Neural cell (in vitro differentiated cells): ENCODE measurements around the gene PARVB. TPM values are rescaled to one million over a fixed set of nuclear protein-coding genes. Genes with fewer than 3 reads are reported as not detected.

Experiments used
- H2AFZ ChIP-seq: fragments of 200-600, 300-800 bp; sonication (generic), shearing (Covaris generic); 2 replicates; pipeline ENCODE4 v1.6.0; 2014; ENCODE audit warnings: low read depth, mild to moderate bottlenecking, antibody characterized with exemption, low read length, moderate library complexity
- H3F3A ChIP-seq: fragments of 200-600 bp; shearing (Covaris generic); 2 replicates; pipeline ENCODE4 v1.6.1; 2016; ENCODE audit warnings: mild to moderate bottlenecking, moderate library complexity, mixed read lengths, antibody characterized with exemption, low read length; ENCODE audit not compliant: insufficient read depth, poor library complexity, severe bottlenecking
- H3K27ac ChIP-seq: fragments of 200-600, 300-800 bp; sonication (generic), shearing (Covaris generic); 2 replicates; pipeline ENCODE4 v1.5.1; 2014; ENCODE audit warnings: mild to moderate bottlenecking, low read length, moderate library complexity
- H3K27me3 ChIP-seq: fragments of 300-800, 200-600 bp; sonication (generic), shearing (Covaris generic); 2 replicates; pipeline ENCODE4 v1.6.0; 2014; ENCODE audit warnings: mild to moderate bottlenecking, low read depth, low read length, moderate library complexity; ENCODE audit not compliant: insufficient read depth
- H3K36me3 ChIP-seq: fragments of 300-800, 200-600 bp; sonication (generic), shearing (Covaris generic); 2 replicates; pipeline ENCODE4 v1.5.1; 2014; ENCODE audit warnings: mild to moderate bottlenecking, antibody characterized with exemption, low read length, moderate library complexity; ENCODE audit not compliant: insufficient read depth
- H3K4me2 ChIP-seq: fragments of 300-800, 200-600 bp; sonication (generic), shearing (Covaris generic); 2 replicates; pipeline ENCODE4 v1.6.0; 2014; ENCODE audit warnings: mild to moderate bottlenecking, low read length
- H3K4me3 ChIP-seq: fragments of 300-800, 200-600 bp; sonication (generic), shearing (Covaris generic); 2 replicates; pipeline ENCODE4 v1.5.1; 2014; ENCODE audit warnings: mild to moderate bottlenecking, low read length, moderate library complexity
- H3K79me2 ChIP-seq: fragments of 200-600 bp; shearing (Covaris generic); replicated peaks from 2 replicates; pipeline ENCODE4 v1.6.0; 2014; ENCODE audit warnings: mild to moderate bottlenecking, low read length, moderate library complexity; ENCODE audit not compliant: insufficient read depth
- H3K9ac ChIP-seq: fragments of 300-800, 200-600 bp; sonication (generic), shearing (Covaris generic); 2 replicates; pipeline ENCODE4 v1.6.1; 2016; ENCODE audit warnings: mild to moderate bottlenecking, low read length, mixed read lengths
- H3K9me2 ChIP-seq: fragments of 200-600 bp; shearing (Covaris generic); 2 replicates; pipeline ENCODE4 v1.6.1; 2016; ENCODE audit warnings: mild to moderate bottlenecking, low read length, mixed read lengths; ENCODE audit not compliant: insufficient read depth
- H3K9me3 ChIP-seq: fragments of 200-600, 300-800 bp; sonication (generic), shearing (Covaris generic); 2 replicates; pipeline ENCODE4 v1.6.1; 2016; ENCODE audit warnings: mild to moderate bottlenecking, mixed run types, low read length, moderate library complexity, mixed read lengths
- H4K20me1 ChIP-seq: fragments of 200-600 bp; shearing (Covaris generic); 2 replicates; pipeline ENCODE4 v1.6.1; 2016; ENCODE audit warnings: mild to moderate bottlenecking, mixed run types; ENCODE audit not compliant: insufficient read depth
- EP300 ChIP-seq: fragments of 450-650 bp; conservative IDR thresholded peaks from 2 replicates; pipeline ENCODE4 v1.6.1; 2014; ENCODE audit warnings: antibody characterized with exemption, mild to moderate bottlenecking, moderate library complexity; ENCODE audit not compliant: poor library complexity, severe bottlenecking
- EZH2 ChIP-seq: fragments of 200-600, 300-800 bp; shearing (Covaris generic), sonication (generic); IDR thresholded peaks from 2 replicates; pipeline ENCODE4 v1.6.1; 2014; ENCODE audit warnings: antibody characterized with exemption, low read length, borderline replicate concordance, mild to moderate bottlenecking; ENCODE audit not compliant: insufficient read depth, poor library complexity, severe bottlenecking
- MXI1 ChIP-seq: fragments of 450-650 bp; conservative IDR thresholded peaks from 2 replicates; pipeline ENCODE4 v1.6.1; 2014; ENCODE audit warnings: antibody characterized with exemption, mild to moderate bottlenecking; ENCODE audit not compliant: poor library complexity, severe bottlenecking
- POLR2AphosphoS5 ChIP-seq: IDR thresholded peaks from 2 replicates; pipeline ENCODE4 v1.6.1; 2012
- RAD21 ChIP-seq: fragments of 450-650 bp; conservative IDR thresholded peaks from 2 replicates; pipeline ENCODE4 v1.6.1; 2014; ENCODE audit warnings: antibody characterized with exemption, mild to moderate bottlenecking, moderate library complexity
- SMC3 ChIP-seq: fragments of 450-650 bp; conservative IDR thresholded peaks from 2 replicates; pipeline ENCODE4 v1.6.1; 2014; ENCODE audit warnings: antibody characterized with exemption, mild to moderate bottlenecking, moderate library complexity; ENCODE audit not compliant: poor library complexity
- TAF1 ChIP-seq: IDR thresholded peaks from 2 replicates; pipeline ENCODE4 v1.6.1; 2012; ENCODE audit warnings: low read depth
- polyA plus RNA-seq: library from polyadenylated mRNA; depleted of rRNA; stranded (reverse); fragments of >200 nt; gene quantifications from 2 replicates; pipeline ENCODE4 v1.2.3, GENCODE V29; 2014
- TF ChIP-seq, protein P1 (sequence below): fragments of 450-650 bp; IDR thresholded peaks from 2 replicates; pipeline ENCODE4 v1.5.1; 2014; ENCODE audit warnings: antibody characterized with exemption, mild to moderate bottlenecking, moderate library complexity; ENCODE audit not compliant: poor library complexity, severe bottlenecking
- TF ChIP-seq, protein P2 (sequence below): IDR thresholded peaks from 2 replicates; pipeline ENCODE4 v1.6.1; 2012; ENCODE audit warnings: borderline replicate concordance

The PARVB gene
- polyA plus RNA-seq, 1 donor from 2014 or later, result 1.2 TPM

DNA sequence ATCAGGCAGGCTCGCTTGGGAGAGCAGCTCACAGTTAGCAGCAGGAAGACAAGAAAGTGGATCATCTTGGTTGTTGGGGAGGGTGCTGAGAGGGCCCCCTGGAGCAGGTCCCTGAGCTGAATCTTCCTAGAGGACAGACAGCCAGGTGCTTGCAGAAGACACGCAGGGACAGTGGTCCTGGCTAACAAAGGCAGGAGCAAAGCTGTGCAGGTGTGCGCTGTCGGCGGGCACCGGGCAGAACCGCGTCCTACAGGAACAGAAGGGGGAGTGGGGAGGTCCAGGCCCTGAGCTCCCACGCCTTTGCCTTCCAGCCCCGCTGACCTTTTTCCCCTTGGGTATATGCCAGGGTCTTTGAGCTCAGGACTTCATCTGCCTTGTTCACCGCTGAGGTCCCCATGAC is 30.1 kb upstream of the PARVB start:
- H3K36me3 ChIP-seq, result peaks cover 8% of the 10 kb centered on the region
- H3K79me2 ChIP-seq, result no peaks in the 10 kb centered on the region
- no peak overlapping the region for H2AFZ ChIP-seq
- no peak overlapping the region for H3K27ac ChIP-seq
- H4K20me1 ChIP-seq, result no peaks in the 10 kb centered on the region
- no peaks in the 10 kb centered on the region for H3K27me3 ChIP-seq
- TF ChIP-seq EP300 (no peak), MXI1 (no peak), SMC3 (no peak)
- H3K9me2 ChIP-seq, result no peaks in the 10 kb centered on the region
- no peaks in the 10 kb centered on the region for H3F3A ChIP-seq
- H3K4me2 ChIP-seq, result no peak overlapping the region
- H3K4me3 ChIP-seq, result no peak overlapping the region
- H3K9ac ChIP-seq, result peak overlapping the region; percentile 6
- H3K9me3 ChIP-seq, result no peaks in the 10 kb centered on the region

DNA sequence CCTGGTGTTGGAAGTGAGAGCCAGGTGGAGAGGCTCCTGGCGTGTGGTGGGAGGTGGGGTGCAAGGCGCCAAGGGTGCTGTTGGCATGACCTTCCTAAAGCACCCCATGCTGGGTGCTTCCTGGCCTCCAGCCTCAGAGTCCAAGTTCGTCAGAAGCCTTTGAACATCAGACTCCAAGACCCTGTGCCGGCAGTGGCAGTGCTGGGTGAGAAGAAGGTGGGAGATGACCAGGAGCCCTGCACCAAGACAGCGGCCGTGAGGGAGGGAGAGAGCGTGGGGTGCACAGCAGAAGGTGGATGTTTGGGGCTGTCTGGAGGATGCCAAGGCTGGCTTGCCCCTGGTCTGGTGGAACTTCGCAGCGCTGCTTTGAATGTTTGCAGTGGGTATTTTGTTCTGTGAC is 29.7 kb upstream of the PARVB start:
- no peak overlapping the region for H3K27ac ChIP-seq

DNA sequence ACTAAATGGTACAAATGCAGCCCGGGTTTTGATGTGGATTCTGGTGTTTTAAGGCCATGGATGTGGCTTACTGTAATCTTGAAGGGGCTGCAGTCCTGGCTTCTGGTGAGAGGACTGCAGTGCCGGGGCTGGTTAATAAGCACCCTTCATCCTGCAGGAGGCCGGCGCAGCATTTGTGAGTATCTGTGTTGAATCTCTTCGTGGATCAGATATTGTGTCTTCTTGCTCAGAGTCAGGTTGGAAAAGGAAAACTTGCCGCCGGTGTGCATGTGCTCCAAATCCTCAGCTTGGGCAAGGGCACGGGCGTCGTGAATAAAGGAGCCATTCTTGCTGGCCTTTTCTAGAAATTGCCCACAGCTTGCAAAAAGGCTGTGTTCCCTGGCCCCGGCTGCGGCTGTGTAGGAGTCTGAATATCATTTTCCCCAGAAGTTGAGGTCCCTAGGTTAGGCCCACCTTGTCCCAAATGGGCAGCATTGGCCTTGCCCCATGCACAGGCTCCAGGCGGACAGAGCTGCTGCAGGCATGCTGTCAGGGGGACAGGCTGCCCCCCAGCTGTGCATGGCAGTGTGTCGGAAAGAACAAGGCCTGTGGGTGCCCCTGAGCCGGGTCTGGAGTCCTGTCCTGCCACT is 28.9 kb upstream of the PARVB start:
- H3K36me3 ChIP-seq, result peaks cover 5% of the 10 kb centered on the region
- H3K27me3 ChIP-seq, result no peaks in the 10 kb centered on the region
- no peak overlapping the region for H3K4me2 ChIP-seq
- no peak overlapping the region for H2AFZ ChIP-seq
- no peaks in the 10 kb centered on the region for H3K9me3 ChIP-seq
- H3K27ac ChIP-seq, result no peak overlapping the region
- H4K20me1 ChIP-seq, result no peaks in the 10 kb centered on the region
- no peak overlapping the region for H3K9ac ChIP-seq
- TF ChIP-seq SMC3 (no peak), POLR2AphosphoS5 (no peak), EZH2 (no peak), RAD21 (no peak), MXI1 (no peak), TAF1 (no peak)
- TF ChIP-seq, protein P1, sequence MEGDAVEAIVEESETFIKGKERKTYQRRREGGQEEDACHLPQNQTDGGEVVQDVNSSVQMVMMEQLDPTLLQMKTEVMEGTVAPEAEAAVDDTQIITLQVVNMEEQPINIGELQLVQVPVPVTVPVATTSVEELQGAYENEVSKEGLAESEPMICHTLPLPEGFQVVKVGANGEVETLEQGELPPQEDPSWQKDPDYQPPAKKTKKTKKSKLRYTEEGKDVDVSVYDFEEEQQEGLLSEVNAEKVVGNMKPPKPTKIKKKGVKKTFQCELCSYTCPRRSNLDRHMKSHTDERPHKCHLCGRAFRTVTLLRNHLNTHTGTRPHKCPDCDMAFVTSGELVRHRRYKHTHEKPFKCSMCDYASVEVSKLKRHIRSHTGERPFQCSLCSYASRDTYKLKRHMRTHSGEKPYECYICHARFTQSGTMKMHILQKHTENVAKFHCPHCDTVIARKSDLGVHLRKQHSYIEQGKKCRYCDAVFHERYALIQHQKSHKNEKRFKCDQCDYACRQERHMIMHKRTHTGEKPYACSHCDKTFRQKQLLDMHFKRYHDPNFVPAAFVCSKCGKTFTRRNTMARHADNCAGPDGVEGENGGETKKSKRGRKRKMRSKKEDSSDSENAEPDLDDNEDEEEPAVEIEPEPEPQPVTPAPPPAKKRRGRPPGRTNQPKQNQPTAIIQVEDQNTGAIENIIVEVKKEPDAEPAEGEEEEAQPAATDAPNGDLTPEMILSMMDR, result no peak
- TF ChIP-seq, protein P2, sequence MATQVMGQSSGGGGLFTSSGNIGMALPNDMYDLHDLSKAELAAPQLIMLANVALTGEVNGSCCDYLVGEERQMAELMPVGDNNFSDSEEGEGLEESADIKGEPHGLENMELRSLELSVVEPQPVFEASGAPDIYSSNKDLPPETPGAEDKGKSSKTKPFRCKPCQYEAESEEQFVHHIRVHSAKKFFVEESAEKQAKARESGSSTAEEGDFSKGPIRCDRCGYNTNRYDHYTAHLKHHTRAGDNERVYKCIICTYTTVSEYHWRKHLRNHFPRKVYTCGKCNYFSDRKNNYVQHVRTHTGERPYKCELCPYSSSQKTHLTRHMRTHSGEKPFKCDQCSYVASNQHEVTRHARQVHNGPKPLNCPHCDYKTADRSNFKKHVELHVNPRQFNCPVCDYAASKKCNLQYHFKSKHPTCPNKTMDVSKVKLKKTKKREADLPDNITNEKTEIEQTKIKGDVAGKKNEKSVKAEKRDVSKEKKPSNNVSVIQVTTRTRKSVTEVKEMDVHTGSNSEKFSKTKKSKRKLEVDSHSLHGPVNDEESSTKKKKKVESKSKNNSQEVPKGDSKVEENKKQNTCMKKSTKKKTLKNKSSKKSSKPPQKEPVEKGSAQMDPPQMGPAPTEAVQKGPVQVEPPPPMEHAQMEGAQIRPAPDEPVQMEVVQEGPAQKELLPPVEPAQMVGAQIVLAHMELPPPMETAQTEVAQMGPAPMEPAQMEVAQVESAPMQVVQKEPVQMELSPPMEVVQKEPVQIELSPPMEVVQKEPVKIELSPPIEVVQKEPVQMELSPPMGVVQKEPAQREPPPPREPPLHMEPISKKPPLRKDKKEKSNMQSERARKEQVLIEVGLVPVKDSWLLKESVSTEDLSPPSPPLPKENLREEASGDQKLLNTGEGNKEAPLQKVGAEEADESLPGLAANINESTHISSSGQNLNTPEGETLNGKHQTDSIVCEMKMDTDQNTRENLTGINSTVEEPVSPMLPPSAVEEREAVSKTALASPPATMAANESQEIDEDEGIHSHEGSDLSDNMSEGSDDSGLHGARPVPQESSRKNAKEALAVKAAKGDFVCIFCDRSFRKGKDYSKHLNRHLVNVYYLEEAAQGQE, result no peak
- no peak overlapping the region for H3K4me3 ChIP-seq
- H3F3A ChIP-seq, result no peaks in the 10 kb centered on the region
- H3K79me2 ChIP-seq, result no peaks in the 10 kb centered on the region
- H3K9me2 ChIP-seq, result no peaks in the 10 kb centered on the region

More for the DNA sequence above, 29.7 kb upstream of the PARVB start:
- TF ChIP-seq EP300 (no peak), POLR2AphosphoS5 (no peak), EZH2 (no peak), MXI1 (no peak), RAD21 (no peak), SMC3 (no peak), TAF1 (no peak)
- TF ChIP-seq, protein P2, result no peak
- Histone ChIP-seq H3K9me2 (no peaks in the 10 kb centered on the region), H3K9me3 (no peaks in the 10 kb centered on the region), H3K27me3 (no peaks in the 10 kb centered on the region), H3K79me2 (no peaks in the 10 kb centered on the region), H4K20me1 (no peaks in the 10 kb centered on the region), H2AFZ (no peak overlapping the region), H3K4me3 (no peak overlapping the region), H3F3A (no peaks in the 10 kb centered on the region), H3K36me3 (peaks cover 8% of the 10 kb centered on the region), H3K9ac (no peak overlapping the region), H3K4me2 (no peak overlapping the region)
